Measurements from ENCODE around the gene SH3PXD2A. TPM values are rescaled to one million over a fixed set of nuclear protein-coding genes. Genes with fewer than 3 reads are reported as not detected.

SH3PXD2A gene
- total RNA-seq, 1 experiment from 2014 or later, result 6.3 TPM

DNA sequence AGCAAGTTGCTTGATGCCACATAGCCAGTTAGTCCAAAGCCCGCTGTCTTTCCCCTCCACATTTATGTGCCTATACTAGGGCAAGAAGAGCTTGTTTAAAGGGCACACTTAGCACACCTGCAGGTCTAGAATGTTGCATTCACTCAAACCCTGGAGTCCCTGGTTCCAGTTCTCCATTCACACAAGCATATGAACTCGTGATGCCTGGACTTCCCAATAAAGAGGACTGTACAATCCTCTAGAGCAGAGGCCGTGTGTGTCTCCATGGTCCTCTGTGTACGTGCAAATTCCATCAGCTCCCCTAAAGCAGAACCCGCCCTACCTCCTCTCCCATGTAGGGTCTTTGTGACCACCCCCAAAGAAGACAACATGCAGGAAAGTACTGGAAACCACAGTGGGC, 3.0 kb upstream of the SH3PXD2A start:
- H3K4me1 Mint-ChIP-seq (ENCODE audit: low read depth, unreplicated experiment), result peaks cover 10% of the 10 kb centered on the region
- no TSS peak for BruUV-seq (replicated peaks)

DNA sequence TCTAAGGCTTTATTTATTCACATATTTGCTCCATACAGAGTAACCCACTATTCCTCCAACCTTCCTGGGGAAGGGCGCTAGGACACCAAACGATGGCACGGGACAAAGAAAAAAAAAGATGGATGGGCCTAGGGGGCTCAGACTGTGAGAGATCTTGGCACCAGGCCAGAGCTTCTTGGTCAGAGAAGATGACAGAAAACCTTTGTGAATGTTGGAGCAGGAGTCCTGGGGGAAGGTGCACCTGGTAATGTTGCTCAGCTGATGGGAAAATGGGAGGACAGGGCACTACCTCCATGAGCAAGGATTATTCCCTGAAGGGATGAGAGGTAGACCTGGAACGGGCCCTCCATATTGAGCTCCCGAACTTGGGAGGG, 1.4 kb upstream of the SH3PXD2A start:
- BruUV-seq (replicated peaks), result no TSS peak
- Histone ChIP-seq H3K27me3 (replicated peaks; ENCODE audit: control insufficient read depth, insufficient read depth, low read length) (no peaks in the 10 kb centered on the region), H3K4me1 (peaks cover 11% of the 10 kb centered on the region), H3K9me3 (no peaks in the 10 kb centered on the region), H3K4me3 (ENCODE audit: low read depth, low read length) (no peak overlapping the region), H3K36me3 (ENCODE audit: control insufficient read depth, insufficient read depth, low read length) (peaks cover 2% of the 10 kb centered on the region; the same call in 1 of the 2 replicates)
- intact Hi-C loops (cut with micrococcal nuclease; ENCODE audit: unreplicated experiment), result loop anchor here (5.0 to 10.0 kb wide), 2 partner anchors 39 to 262 kb away; no protein-coding TSS in a partner anchor
- ChIA-PET CTCF (interaction anchor here (0.5 to 1.4 kb wide), 3 partner anchors 43 to 284 kb away, joined by 3 to 13 read pairs (median 3); no protein-coding TSS in a partner anchor), POLR2A (no interaction called here)
- Mint-ChIP-seq H3K27ac (ENCODE audit: unreplicated experiment) (no peak overlapping the region), H3K4me3 (ENCODE audit: unreplicated experiment) (peak overlapping the region; percentile 77), H3K9me3 (ENCODE audit: unreplicated experiment) (no peaks in the 10 kb centered on the region), H3K4me1 (ENCODE audit: low read depth, unreplicated experiment) (peaks cover 10% of the 10 kb centered on the region), H3K27me3 (ENCODE audit: insufficient read depth, unreplicated experiment) (no peaks in the 10 kb centered on the region), H3K36me3 (ENCODE audit: insufficient read depth, unreplicated experiment) (no peaks in the 10 kb centered on the region)
- DNase-seq, result no peak
- no peak for TF ChIP-seq CTCF (IDR thresholded peaks at IDR 0.05; ENCODE audit: insufficient read depth in 1 of 2, low read depth in 1 of 2, low read length in 1 of 2, severe bottlenecking in 1 of 2, unreplicated experiment in 1 of 2)

More for the DNA sequence above, 3.0 kb upstream of the SH3PXD2A start:
- ChIA-PET CTCF (interaction anchor here (0.5 to 1.2 kb wide), 3 partner anchors 86 to 191 kb away, joined by 3 to 5 read pairs (median 3); no protein-coding TSS in a partner anchor), POLR2A (no interaction called here)
- Mint-ChIP-seq H3K4me3 (ENCODE audit: unreplicated experiment) (no peak overlapping the region), H3K27ac (ENCODE audit: unreplicated experiment) (no peak overlapping the region), H3K36me3 (ENCODE audit: insufficient read depth, unreplicated experiment) (no peaks in the 10 kb centered on the region), H3K9me3 (ENCODE audit: unreplicated experiment) (no peaks in the 10 kb centered on the region), H3K27me3 (ENCODE audit: insufficient read depth, unreplicated experiment) (no peaks in the 10 kb centered on the region)
- Histone ChIP-seq H3K4me3 (ENCODE audit: low read depth, low read length) (no peak overlapping the region), H3K36me3 (ENCODE audit: control insufficient read depth, insufficient read depth, low read length) (no peaks in the 10 kb centered on the region), H3K27me3 (replicated peaks; ENCODE audit: control insufficient read depth, insufficient read depth, low read length) (no peaks in the 10 kb centered on the region), H3K9me3 (no peaks in the 10 kb centered on the region), H3K4me1 (peaks cover 11% of the 10 kb centered on the region)
- no peak for TF ChIP-seq CTCF (IDR thresholded peaks at IDR 0.05; ENCODE audit: insufficient read depth in 1 of 2, low read depth in 1 of 2, low read length in 1 of 2, severe bottlenecking in 1 of 2, unreplicated experiment in 1 of 2)
- intact Hi-C loops (cut with micrococcal nuclease; ENCODE audit: unreplicated experiment), result loop anchor here (5.0 to 10.0 kb wide), 2 partner anchors 41 to 264 kb away; no protein-coding TSS in a partner anchor
- peak in 1 of 2 experiments; percentile 3 for DNase-seq

GRCh38 chr10:103855852-103856796, 748 bp upstream of the SH3PXD2A start:
- no peaks in the 10 kb centered on the region for H3K27me3 ChIP-seq (replicated peaks; ENCODE audit: control insufficient read depth, insufficient read depth, low read length)
- H3K9me3 ChIP-seq, result no peaks in the 10 kb centered on the region
- CTCF ChIA-PET, result interaction anchor here (0.5 to 2.5 kb wide), 4 partner anchors 42 to 144 kb away, joined by 3 to 13 read pairs (median 4); no protein-coding TSS in a partner anchor
- Mint-ChIP-seq H3K4me1 (ENCODE audit: low read depth, unreplicated experiment) (peaks cover 10% of the 10 kb centered on the region), H3K4me3 (ENCODE audit: unreplicated experiment) (peak overlapping the region; percentile 77), H3K27me3 (ENCODE audit: insufficient read depth, unreplicated experiment) (no peaks in the 10 kb centered on the region), H3K27ac (ENCODE audit: unreplicated experiment) (no peak overlapping the region), H3K36me3 (ENCODE audit: insufficient read depth, unreplicated experiment) (no peaks in the 10 kb centered on the region), H3K9me3 (ENCODE audit: unreplicated experiment) (no peaks in the 10 kb centered on the region)
- peaks cover 2% of the 10 kb centered on the region; the same call in 1 of the 2 replicates for H3K36me3 ChIP-seq (ENCODE audit: control insufficient read depth, insufficient read depth, low read length)
- no peak for TF ChIP-seq CTCF (IDR thresholded peaks at IDR 0.05; ENCODE audit: insufficient read depth in 1 of 2, low read depth in 1 of 2, low read length in 1 of 2, severe bottlenecking in 1 of 2, unreplicated experiment in 1 of 2)
- intact Hi-C loops (cut with micrococcal nuclease; ENCODE audit: unreplicated experiment), result loop anchor here (2.0 to 10.0 kb wide), 4 partner anchors 19 to 261 kb away; no protein-coding TSS in a partner anchor
- BruUV-seq (replicated peaks), result no TSS peak
- DNase-seq, result no peak
- H3K4me1 ChIP-seq, result peaks cover 11% of the 10 kb centered on the region
- POLR2A ChIA-PET, result no interaction called here
- H3K4me3 ChIP-seq (ENCODE audit: low read depth, low read length), result peak overlapping the region; percentile 51

Data from Caco-2 (cell line).